ENCODE measurements around the gene BARD1. TPM values are rescaled to one million over a fixed set of nuclear protein-coding genes. Genes with fewer than 3 reads are reported as not detected.
"Not testable (repeated sequence)": the region's sequence is repeated elsewhere in the genome, so short reads cannot be mapped to it uniquely, and the experiment has no call there.

The BARD1 gene
- total RNA-seq, 4 donors from 2014 or later = 5.3 to 11.3 (median 8.3) TPM

DNA sequence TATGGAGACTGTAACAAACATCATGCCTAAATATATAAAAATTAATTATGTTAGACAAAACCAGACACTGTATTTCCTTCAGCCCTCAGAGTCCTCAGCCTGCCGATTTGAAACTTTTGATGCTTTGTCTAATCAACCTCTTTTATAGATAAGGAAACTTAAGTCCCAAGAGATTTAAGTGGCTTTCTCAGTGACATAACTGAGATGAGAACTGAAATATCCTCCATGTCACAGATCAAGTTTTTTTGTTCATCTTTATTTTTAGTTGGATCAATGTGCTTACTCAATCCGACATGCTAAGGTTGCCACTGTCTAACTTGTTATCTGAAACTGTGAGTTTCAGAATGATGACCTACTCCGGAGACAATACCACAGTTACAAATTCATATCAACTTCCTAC lies 72.3 kb downstream of the BARD1 start:
- intact Hi-C loops (cut with DNase I; ENCODE audit: low total_unique reads) = no loop called here

DNA sequence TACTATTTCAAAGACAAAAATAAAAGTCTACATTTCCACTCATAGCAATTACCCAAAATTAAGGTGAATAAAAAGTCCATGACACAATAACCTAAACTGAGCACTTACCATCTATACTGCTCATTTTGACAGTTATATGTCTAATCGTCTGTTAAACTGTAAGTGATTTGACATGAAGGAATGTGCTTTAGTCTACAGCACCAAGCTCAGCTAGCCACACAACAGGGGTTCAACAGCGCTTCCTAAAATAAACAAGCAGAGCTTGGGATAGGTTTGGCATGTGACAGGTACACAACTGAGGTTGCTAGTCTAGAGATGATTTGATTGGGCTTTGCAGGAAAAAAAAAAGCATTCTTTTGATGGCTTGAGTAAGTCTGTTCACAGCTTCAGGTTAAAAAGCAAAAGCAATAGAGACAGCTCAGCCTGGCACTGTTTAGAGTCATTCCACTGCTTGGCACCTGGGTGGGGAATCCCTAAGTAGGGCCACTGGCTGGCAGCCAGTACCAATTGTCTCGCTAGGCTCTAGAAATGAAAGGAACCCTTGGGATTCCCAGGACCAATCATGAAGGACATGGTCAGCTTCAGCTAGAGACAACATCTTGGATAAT lies 78.6 kb downstream of the BARD1 start:
- ATAC-seq = no peak
- TF ChIP-seq, protein P1, sequence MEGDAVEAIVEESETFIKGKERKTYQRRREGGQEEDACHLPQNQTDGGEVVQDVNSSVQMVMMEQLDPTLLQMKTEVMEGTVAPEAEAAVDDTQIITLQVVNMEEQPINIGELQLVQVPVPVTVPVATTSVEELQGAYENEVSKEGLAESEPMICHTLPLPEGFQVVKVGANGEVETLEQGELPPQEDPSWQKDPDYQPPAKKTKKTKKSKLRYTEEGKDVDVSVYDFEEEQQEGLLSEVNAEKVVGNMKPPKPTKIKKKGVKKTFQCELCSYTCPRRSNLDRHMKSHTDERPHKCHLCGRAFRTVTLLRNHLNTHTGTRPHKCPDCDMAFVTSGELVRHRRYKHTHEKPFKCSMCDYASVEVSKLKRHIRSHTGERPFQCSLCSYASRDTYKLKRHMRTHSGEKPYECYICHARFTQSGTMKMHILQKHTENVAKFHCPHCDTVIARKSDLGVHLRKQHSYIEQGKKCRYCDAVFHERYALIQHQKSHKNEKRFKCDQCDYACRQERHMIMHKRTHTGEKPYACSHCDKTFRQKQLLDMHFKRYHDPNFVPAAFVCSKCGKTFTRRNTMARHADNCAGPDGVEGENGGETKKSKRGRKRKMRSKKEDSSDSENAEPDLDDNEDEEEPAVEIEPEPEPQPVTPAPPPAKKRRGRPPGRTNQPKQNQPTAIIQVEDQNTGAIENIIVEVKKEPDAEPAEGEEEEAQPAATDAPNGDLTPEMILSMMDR (IDR thresholded peaks at IDR 0.05 in 4 of 5, conservative IDR thresholded peaks at IDR 0.05 in 1 of 5) = no peak
- no peak for TF ChIP-seq POLR2A (IDR thresholded peaks at IDR 0.05)
- no peaks in the 10 kb centered on the region for H3K9me3 ChIP-seq

More for the DNA sequence above, 72.3 kb downstream of the BARD1 start:
- Histone ChIP-seq H3K27ac (no peak overlapping the region), H3K4me3 (no peak overlapping the region), H3K9me3 (no peaks in the 10 kb centered on the region), H3K4me1 (no peaks in the 10 kb centered on the region), H3K27me3 (no peaks in the 10 kb centered on the region), H3K36me3 (peaks cover 0 to 4% of the 10 kb centered on the region in 2 donors)
- no peak for TF ChIP-seq POLR2A (IDR thresholded peaks at IDR 0.05)
- TF ChIP-seq, protein P1 (IDR thresholded peaks at IDR 0.05 in 4 of 5, conservative IDR thresholded peaks at IDR 0.05 in 1 of 5) = no peak
- DNase-seq (no peak), ATAC-seq (no peak)
- in situ Hi-C loops (cut with MboI; ENCODE audit: low sequenced_read_pairs in 4 of 4) = no loop called here

DNA sequence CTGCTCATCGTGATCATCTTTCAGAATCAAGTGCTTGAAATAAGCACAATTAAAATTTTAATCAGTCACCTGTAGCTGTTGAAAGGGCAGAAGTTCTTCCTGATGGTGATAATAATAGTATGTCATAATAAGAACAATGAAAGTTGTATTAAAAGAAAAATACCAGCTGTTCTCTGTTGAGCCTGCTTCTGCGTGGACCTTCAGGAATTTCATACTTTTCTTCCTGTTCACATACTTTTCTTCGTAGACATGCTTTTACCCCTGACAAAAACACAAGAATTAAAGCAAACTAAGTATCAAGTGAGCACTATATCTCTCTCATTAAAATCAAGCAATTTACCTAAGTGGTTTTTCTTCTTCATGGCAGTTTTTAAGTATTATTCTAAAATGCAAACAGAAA lies 79.2 kb downstream of the BARD1 start:
- H3K9me3 ChIP-seq = no peaks in the 10 kb centered on the region
- intact Hi-C loops (cut with DNase I; ENCODE audit: low total_unique reads) = no loop called here
- H3K27ac ChIP-seq = no peak overlapping the region
- H3K4me1 ChIP-seq = no peaks in the 10 kb centered on the region
- ATAC-seq (no peak), DNase-seq (no peak)
- peaks cover 0 to 29% of the 10 kb centered on the region in 2 donors for H3K36me3 ChIP-seq
- TF ChIP-seq, protein P1 (IDR thresholded peaks at IDR 0.05 in 4 of 5, conservative IDR thresholded peaks at IDR 0.05 in 1 of 5) = no peak
- no peak for TF ChIP-seq POLR2A (IDR thresholded peaks at IDR 0.05)
- in situ Hi-C loops (cut with MboI; ENCODE audit: low sequenced_read_pairs in 4 of 4) = no loop called here
- H3K4me3 ChIP-seq = no peak overlapping the region
- no peaks in the 10 kb centered on the region for H3K27me3 ChIP-seq

More for the DNA sequence above, 78.6 kb downstream of the BARD1 start:
- intact Hi-C loops (cut with DNase I; ENCODE audit: low total_unique reads) (no loop called here), in situ Hi-C loops (cut with MboI; ENCODE audit: low sequenced_read_pairs in 4 of 4) (no loop called here)
- Histone ChIP-seq H3K4me1 (no peaks in the 10 kb centered on the region), H3K4me3 (no peak overlapping the region), H3K36me3 (peaks cover 0 to 29% of the 10 kb centered on the region in 2 donors), H3K27ac (no peak overlapping the region), H3K27me3 (no peaks in the 10 kb centered on the region)
- DNase-seq = no peak

DNA sequence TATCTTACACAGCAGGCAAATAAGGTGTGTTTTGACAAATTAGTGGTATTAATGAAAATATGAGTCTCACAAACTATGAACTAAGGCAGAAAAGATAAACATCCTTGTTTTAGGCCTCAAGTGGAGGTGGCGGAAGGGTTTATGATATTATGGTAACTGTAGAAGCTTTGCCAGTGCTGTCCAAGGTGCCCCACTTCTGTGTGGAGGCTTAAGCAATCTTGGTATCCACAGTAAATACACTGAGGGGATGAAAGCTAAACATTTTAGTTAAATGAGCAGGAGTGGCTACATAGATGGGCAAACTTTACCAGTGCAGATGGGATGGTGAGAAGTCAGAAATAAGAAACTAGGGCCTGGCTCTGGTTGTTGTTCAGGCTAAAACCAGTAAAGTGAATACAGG lies 84.7 kb downstream of the BARD1 start:
- DNase-seq (no peak), ATAC-seq (no peak)
- Histone ChIP-seq H3K4me1 (no peaks in the 10 kb centered on the region), H3K36me3 (peaks cover 0 to 25% of the 10 kb centered on the region in 2 donors), H3K9me3 (no peaks in the 10 kb centered on the region), H3K4me3 (no peak overlapping the region), H3K27ac (no peak overlapping the region), H3K27me3 (no peaks in the 10 kb centered on the region)
- TF ChIP-seq, protein P1 (IDR thresholded peaks at IDR 0.05 in 4 of 5, conservative IDR thresholded peaks at IDR 0.05 in 1 of 5) = no peak
- TF ChIP-seq POLR2A (IDR thresholded peaks at IDR 0.05) = no peak
- in situ Hi-C loops (cut with MboI; ENCODE audit: low sequenced_read_pairs in 4 of 4) (no loop called here), intact Hi-C loops (cut with DNase I; ENCODE audit: low total_unique reads) (no loop called here)

DNA sequence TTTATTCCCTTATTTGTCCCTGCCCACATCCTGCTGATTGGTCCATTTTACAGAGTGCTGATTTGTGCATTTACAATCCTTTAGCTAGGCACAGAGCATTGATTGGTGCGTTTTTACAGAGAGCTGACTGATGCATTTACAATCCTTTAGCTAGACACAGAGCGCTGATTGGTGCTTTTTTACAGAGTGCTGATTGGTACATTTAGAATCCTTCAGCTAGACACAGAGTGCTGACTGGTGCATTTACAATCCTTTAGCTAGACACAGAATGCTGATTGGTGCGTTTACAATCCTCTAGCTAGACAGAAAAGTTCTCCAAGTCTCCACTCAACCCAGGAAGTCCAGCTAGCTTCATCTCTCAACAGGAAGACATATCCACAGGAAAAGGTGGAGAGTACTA lies 91.6 kb downstream of the BARD1 start:
- H3K27ac ChIP-seq; H3K36me3 ChIP-seq; ATAC-seq; intact Hi-C loops (cut with DNase I; ENCODE audit: low total_unique reads); H3K27me3 ChIP-seq; in situ Hi-C loops (cut with MboI; ENCODE audit: low sequenced_read_pairs in 4 of 4); H3K4me3 ChIP-seq; H3K4me1 ChIP-seq; DNase-seq; H3K9me3 ChIP-seq: not testable (repeated sequence)

Data from gastrocnemius medialis (tissue), 4 donors.